GM18508 (cell line): ENCODE results near the gene ABR.

Experiments used
- ATAC-seq: cut with Tn5 transposase; IDR thresholded peaks from one replicate; pipeline ENCODE4 v1.9.1; 2021; ENCODE audit warnings: moderate number of reproducible peaks; ENCODE audit not compliant: insufficient read depth, unreplicated experiment

Gene ABR

GRCh38 chr17:1179818-1180742, at the start of gene ABR:
TSS of gene ABR (minus strand) at chr17:1179981. CDS start at chr17:1179727, 254 bp downstream.
- ATAC-seq = no peak

DNA sequence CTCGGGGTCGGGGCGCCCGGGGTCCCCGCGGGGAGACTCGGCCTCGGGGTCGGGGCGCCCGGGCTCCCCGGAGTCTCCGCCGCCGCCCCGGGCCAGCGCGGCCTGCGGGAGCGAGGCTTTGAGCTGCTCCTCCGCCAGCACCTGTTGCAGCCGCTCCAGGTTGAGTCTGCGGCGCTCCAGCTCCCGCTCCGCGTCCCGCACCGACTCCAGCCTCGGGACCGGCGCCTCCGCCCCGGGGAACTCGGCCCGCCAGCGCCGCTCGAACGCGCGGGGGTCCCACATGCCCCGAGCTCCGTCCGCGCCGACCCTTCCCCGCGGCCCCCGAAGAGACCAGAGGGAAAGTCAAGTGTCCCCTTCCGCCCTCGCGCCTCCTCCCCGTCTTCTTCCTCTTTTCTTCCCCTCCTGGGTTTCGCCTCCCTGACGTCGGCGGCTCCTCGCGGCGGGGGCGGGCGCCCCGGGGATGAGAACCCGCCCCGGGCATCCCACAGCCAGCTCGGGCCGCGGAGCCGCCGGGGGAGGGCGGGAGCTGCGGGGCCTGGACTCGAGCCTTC, 49.6 kb upstream of the ABR start:
- no peak for ATAC-seq

DNA sequence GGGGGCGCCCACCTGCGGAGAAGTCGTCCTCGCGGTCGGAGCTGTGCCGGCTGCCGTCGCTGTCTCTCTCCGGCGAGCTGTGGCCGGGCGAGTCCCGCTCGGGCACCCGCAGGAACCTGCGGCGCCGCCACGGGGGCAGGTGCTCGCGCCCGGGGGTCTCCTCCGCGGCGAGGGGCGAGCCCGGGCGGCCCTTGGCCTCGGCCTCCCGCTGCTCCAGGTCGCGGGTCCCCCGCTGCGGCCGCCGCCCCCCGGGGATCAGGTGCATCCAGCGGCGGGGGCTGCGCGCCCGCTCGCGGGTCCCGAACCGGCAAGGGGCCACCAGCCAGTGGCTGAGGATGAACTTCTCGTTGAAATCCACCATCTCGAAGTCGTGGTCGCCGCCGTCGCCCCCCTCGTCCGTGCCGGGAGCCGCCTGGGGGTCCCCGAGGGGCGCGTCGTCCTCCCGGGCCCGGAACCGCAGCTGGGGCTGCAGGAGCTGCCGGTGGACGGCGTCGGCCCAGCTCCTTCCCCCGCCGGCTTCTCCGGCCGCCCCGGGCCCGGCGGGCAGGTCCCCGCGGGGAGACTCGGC, 49.1 kb upstream of the ABR start:
- no peak for ATAC-seq

- ATAC-seq = no peak
Measured at GRCh38 chr17:1227917-1228780, 48.4 kb upstream of the ABR start.

- no peak for ATAC-seq
Measured at GRCh38 chr17:1227365-1227764, 47.6 kb upstream of the ABR start.

DNA sequence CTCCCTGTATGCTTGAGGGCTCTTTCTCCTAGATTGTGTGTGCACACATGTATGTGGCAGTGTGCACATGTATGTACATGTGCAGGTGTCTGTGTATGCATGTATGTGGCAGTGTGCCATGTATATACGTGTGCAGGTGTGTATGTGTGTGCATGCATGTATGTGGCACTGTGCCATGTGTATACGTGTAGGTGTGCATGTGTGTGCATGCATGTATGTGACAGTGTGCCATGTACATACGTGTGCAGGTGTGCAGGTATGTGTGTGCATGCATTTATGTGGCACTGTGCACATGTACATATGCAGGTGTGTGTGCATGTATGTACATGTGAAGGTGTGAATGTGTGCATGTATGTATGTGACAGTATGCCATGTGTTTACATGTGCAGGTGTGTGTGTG, 46.5 kb upstream of the ABR start:
- no peak for ATAC-seq

DNA sequence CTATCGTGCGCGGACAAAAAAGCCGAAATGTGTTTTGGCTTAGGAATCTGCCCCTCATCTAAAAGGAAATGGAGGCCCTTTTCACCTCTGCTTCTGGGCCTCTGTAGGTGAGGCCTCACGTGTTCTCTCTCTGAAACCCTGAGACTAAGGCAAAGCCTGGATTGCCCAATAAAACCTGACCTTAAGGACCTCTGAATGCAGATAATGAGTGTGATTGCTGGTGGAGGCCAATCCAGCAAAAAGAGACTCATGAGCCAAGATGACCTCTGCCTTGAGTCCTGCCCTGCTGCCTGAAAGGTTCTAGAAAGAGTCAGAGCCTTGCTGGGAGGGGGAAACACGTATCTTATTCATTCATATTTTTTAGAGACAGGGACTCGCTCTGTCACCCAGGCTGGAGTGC, 44.5 kb upstream of the ABR start:
- ATAC-seq = no peak

DNA sequence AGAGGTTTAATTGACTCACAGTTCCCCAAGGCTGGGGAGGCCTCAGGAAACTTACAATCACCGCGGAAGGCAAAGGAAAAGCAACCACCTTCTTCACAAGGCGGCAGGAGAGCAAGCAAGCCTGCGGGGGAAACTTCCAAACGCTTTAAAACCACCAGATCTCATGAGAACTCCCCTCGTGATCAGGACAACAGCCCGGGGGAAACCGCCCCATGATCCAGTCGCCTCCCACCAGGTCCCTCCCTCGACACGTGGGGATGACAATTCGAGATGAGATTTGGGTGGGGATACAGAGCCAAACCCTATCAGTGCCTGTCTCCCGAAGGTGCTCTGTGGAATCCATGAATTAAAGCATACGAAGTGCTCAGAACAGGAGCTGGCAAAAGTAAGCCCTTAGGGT, 43.9 kb upstream of the ABR start:
- no peak for ATAC-seq

DNA sequence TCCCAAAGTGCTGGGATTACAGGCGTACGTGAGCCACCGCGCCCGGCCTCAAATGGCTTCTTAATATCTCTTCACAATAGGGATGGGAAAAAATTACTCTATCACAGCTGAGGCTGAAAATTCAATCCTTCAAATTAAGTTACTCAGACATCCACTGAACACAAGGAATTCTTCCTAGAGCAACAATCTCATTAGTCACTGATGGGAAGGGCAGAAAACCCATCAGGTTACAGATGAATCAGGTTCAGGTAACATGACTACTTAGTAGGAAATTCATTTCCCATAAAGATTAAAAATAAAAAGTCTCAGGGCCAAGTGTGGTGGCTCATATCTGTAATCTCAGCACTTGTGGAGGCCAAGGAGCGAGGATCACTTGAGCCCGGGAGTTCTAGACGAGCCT, 42.5 kb upstream of the ABR start:
- no peak for ATAC-seq

DNA sequence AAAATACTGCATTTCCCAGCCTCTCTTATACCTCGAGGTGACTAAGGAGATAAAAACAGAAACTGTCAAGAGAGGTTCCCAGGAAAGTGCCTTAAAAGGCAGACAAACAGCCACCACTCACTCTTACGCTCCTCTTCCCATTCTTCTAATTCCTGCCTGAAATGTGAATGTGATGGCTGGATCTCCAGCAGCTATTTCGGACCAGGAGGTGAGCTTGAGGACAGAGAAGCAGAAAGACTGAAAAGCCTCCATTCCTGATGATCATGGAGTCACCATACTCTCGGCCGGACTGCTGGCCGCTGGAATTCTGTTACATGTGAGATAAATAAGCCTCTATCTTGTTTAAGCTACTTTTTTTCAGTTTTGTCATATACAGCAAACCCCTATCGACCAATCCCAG, 41.4 kb upstream of the ABR start:
- no peak for ATAC-seq

- no peak for ATAC-seq
Measured at GRCh38 chr17:1220346-1220745, 40.6 kb upstream of the ABR start.

- no peak for ATAC-seq
Measured at GRCh38 chr17:1217089-1217385, 37.3 kb upstream of the ABR start.

GRCh38 chr17:1216217-1217088, 36.7 kb upstream of the ABR start:
- ATAC-seq = no peak

DNA sequence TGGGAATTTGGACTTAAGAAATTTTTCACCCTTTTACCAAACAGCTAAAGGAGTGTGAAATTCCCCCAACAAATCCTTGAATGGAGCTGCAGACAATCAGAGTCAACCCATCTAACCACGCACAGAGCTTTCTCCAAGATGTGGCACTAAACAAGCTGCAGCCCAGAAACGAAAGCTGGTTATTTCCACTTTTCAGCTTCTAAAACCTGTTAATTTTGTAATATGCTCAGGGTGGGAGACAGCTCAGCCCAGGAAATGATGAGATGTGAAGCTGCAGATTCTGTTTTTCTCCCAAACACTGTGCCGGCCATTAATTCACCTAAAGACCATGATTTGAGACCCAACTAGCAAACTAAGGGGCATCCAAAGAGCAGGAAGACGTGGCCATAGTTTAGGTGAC, 33.2 kb upstream of the ABR start:
- ATAC-seq = no peak

DNA sequence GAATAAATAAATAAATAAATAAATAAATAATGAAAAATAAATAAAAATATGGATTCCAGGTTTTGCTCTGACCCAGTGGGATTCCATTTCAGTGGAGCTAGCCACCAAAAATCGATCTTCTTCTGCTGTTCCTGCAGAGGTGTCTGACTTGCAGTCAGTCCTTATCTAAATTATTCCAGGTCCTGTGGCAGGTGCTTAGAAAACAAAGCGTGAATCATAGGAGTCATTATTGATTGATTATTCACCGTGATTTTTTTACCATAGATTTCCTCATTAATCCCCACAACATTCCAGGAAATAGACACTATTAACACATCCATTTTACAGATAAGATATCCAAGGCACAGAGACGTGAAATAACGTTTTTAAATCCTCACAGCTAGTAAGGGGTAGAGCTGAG, 31.5 kb upstream of the ABR start:
- no peak for ATAC-seq

- ATAC-seq = no peak
Measured at GRCh38 chr17:1208966-1209365, 29.2 kb upstream of the ABR start.

DNA sequence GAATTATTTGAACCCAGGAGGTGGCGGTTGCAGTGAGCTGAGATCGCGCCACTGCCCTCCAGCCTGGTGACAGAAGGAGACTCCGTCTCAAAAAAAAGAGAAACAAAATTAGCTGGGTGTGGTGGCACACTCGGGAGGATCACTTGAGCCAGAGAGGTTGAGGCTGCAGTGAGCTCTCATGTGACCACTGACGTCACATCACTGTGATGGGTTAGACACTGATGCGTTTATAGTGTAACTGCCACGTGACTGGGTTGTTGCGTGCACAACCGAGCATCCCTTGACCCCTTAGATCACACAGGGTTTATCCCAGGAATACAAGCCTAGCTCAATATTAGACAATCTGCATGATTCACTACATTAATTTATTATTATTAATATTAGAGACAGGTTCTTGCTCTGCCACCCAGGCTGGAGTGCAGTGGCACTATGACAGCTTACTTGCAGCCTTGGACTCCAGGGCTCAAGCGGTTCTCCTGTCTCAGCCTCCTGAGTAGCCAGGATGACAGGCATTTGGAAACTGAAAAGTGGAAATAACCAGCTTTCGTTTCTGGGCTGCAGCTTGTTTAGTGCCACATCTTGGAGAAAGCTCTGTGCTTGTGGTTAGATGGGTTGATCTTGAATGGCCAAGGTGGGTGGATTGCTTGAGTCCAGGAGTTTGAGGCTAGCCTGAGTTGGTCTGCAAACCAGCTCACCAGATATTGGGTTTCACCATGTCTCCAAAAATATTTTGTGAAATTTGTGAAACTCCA, 26.4 kb upstream of the ABR start:
- no peak for ATAC-seq

- ATAC-seq = no peak
Measured at GRCh38 chr17:1203967-1204291, 24.1 kb upstream of the ABR start.
